GM12878 (cell line): Measurements from ENCODE around the gene THADA. TPM values are rescaled to one million over a fixed set of nuclear protein-coding genes. Genes with fewer than 3 reads are reported as not detected.

Source experiments
- ATAC-seq: fragments of 200-7000 bp; cut with Tn5 transposase; 3 replicates; pipeline ENCODE4 v1.9.1; 2020; ENCODE audit warnings: mild to moderate bottlenecking, moderate library complexity
- BruUV-seq: library from RNA; stranded (reverse); fragments of 400-500 nt; replicated peaks from 2 replicates; lab custom pipeline; 2021; lab: Mats Ljungman, UMichigan
- CTCF ChIA-PET: fragments of 300-600 bp; sonication (Branson Sonifier 250); formaldehyde crosslinking; extraction: SDS; loops from one replicate; lab custom pipeline; 2021; ENCODE audit warnings: inconsistent platforms; lab: Yijun Ruan, JAX
- POLR2A ChIA-PET: fragments of 350-600 bp; formaldehyde crosslinking; extraction: SDS; loops from one replicate; lab custom pipeline; 2021; ENCODE audit warnings: inconsistent platforms; lab: Charles Lee
- RAD21 ChIA-PET: fragments of 300-600 bp; sonication (Branson Sonifier 250); formaldehyde crosslinking; loops from one replicate; lab custom pipeline; 2023; ENCODE audit warnings: antibody characterized with exemption; ENCODE audit not compliant: unreplicated experiment; lab: Charles Lee
- SMC1A ChIA-PET: fragments of 300-600 bp; sonication (Branson Sonifier 250); formaldehyde crosslinking; loops from one replicate; lab custom pipeline; 2023; ENCODE audit not compliant: unreplicated experiment, uncharacterized antibody; lab: Charles Lee
- DNase-seq: peaks from one replicate; pipeline ENCODE4 v3.0.0-alpha.2; 2011; ENCODE audit warnings: low read depth, low spot score
- FAIRE-seq: peaks from 3 replicates; lab custom pipeline; 2011; peaks lifted over from hg19 to GRCh38; lab: Jason Lieb, UNC
- H2AFZ ChIP-seq: 2 replicates; pipeline ENCODE4 v1.6.0; 2011; ENCODE audit warnings: low read depth, low read length, control low read depth; ENCODE audit not compliant: control insufficient read depth
- H3K27ac ChIP-seq: 2 replicates; pipeline ENCODE4 v1.5.1; 2011; ENCODE audit warnings: control low read depth; ENCODE audit not compliant: control insufficient read depth, insufficient read depth
- H3K27me3 ChIP-seq, 2 experiments: replicated peaks in 1 of 2; 2 replicates each; pipeline versions ENCODE4 v1.6.0 to v1.6.1; 2011; ENCODE audit warnings: low read length in 1 of 2; ENCODE audit not compliant: control insufficient read depth in 2 of 2, insufficient read depth in 2 of 2
- H3K36me3 ChIP-seq, 2 experiments: 2 replicates each; pipeline ENCODE4 v1.5.1; 2011; ENCODE audit warnings: low read length in 1 of 2; ENCODE audit not compliant: control insufficient read depth in 2 of 2, insufficient read depth in 2 of 2
- H3K4me1 ChIP-seq: 2 replicates; pipeline ENCODE4 v1.6.1; 2011; ENCODE audit warnings: mild to moderate bottlenecking, low read length, moderate library complexity, mixed read lengths; ENCODE audit not compliant: control insufficient read depth, insufficient read depth
- H3K4me2 ChIP-seq: 2 replicates; pipeline ENCODE4 v1.6.0; 2011; ENCODE audit warnings: control low read depth; ENCODE audit not compliant: control insufficient read depth, insufficient read depth
- H3K4me3 ChIP-seq: fragments of 200-600 bp; sonication (generic); 2 replicates; pipeline ENCODE4 v1.5.1; 2016
- H3K79me2 ChIP-seq: 2 replicates; pipeline ENCODE4 v1.6.0; 2011; ENCODE audit warnings: low read length; ENCODE audit not compliant: control insufficient read depth, insufficient read depth
- H3K9ac ChIP-seq: 2 replicates; pipeline ENCODE4 v1.8.0; 2011; ENCODE audit warnings: low read length, control low read depth, mixed read lengths; ENCODE audit not compliant: control insufficient read depth, insufficient read depth
- H3K9me3 ChIP-seq: replicated peaks from 3 replicates; pipeline ENCODE4 v1.5.1; 2011; ENCODE audit warnings: mild to moderate bottlenecking, low read length; ENCODE audit not compliant: control insufficient read depth, insufficient read depth
- H4K20me1 ChIP-seq: 2 replicates; pipeline ENCODE4 v1.6.0; 2011; ENCODE audit not compliant: control insufficient read depth, insufficient read depth
- CBFB ChIP-seq: IDR thresholded peaks from 2 replicates; pipeline ENCODE4 v1.6.1; 2016; ENCODE audit warnings: antibody characterized with exemption, low read depth
- ESRRA ChIP-seq: IDR thresholded peaks from 2 replicates; pipeline ENCODE4 v1.6.1; 2012; ENCODE audit warnings: mild to moderate bottlenecking, low read length, improper control_type of control experiment
- IRF4 ChIP-seq: IDR thresholded peaks from 2 replicates; pipeline ENCODE4 v1.6.1; 2011; ENCODE audit warnings: low read depth, low read length
- MEF2A ChIP-seq: IDR thresholded peaks from 2 replicates; pipeline ENCODE4 v1.6.1; 2011; ENCODE audit warnings: low read depth, mild to moderate bottlenecking, low read length, moderate library complexity; ENCODE audit not compliant: insufficient read depth
- TAF1 ChIP-seq: IDR thresholded peaks from 2 replicates; pipeline ENCODE4 v1.6.1; 2011; ENCODE audit warnings: mild to moderate bottlenecking, low read depth, low read length, borderline replicate concordance
- YY1 ChIP-seq: IDR thresholded peaks from 2 replicates; pipeline ENCODE4 v1.6.1; 2011; ENCODE audit warnings: low read depth, mild to moderate bottlenecking, low read length
- ZNF274 ChIP-seq: IDR thresholded peaks from one replicate; pipeline ENCODE4 v1.8.0; 2011; ENCODE audit not compliant: insufficient read length, insufficient read depth
- WGBS: methylation state at CpG from one replicate; pipeline ENCODE4 v1.1.6; 2016; ENCODE audit warnings: low lambda C conversion rate; ENCODE audit not compliant: insufficient replicate concordance, insufficient coverage; ENCODE audit errors: missing lambda C conversion rate; 5-methylcytosine and 5-hydroxymethylcytosine counted together
- in situ Hi-C: fragments of 300-500 bp; cut with MboI; formaldehyde crosslinking; loops from 9 replicates; pipeline ENCODE4 v1.14.3; 2018; ENCODE audit warnings: mixed read lengths
- intact Hi-C: fragments of 100-400 bp; cut with micrococcal nuclease; formaldehyde crosslinking; loops from one replicate; pipeline ENCODE4 v1.14.2; 2022; ENCODE audit not compliant: unreplicated experiment
- polyA plus RNA-seq, 11 experiments: library from polyadenylated mRNA; depleted of rRNA in 4 of 11; unstranded in 6 of 11; stranded (reverse) in 5 of 11; fragments of >200 nt; fragmentation: Nextera tagmentation in 4 of 11; fragmentation: Illumina TruSeq in 1 of 11; extraction: Ambion mirVana in 4 of 11; extraction: Trizol in 1 of 11; gene quantifications; 1 replicate in 1 of 11; 2 replicates in 10 of 11; pipeline versions ENCODE4 v1.2.1 to v1.2.3, GENCODE V29; 2011 to 2016; ENCODE audit warnings: inconsistent platforms in 2 of 11, missing spikeins in 2 of 11, low read depth in 1 of 11
- total RNA-seq, 4 experiments: library from RNA; depleted of rRNA in 3 of 4; stranded (reverse); fragments of >200 nt in 3 of 4; fragmentation: Illumina TruSeq in 1 of 4; extraction: Trizol in 1 of 4; gene quantifications; 2 replicates each; pipeline versions ENCODE4 v1.2.1 to v1.2.3, GENCODE V29; 2013 to 2021
- TF ChIP-seq, protein P1 (sequence below): fragments of 450-650 bp; IDR thresholded peaks from 2 replicates; pipeline ENCODE4 v1.6.1; 2017; ENCODE audit warnings: mild to moderate bottlenecking, moderate library complexity

The THADA gene
- total and polyA plus RNA-seq, 10 of the 15 experiments (the other 5 are each of a cell fraction or from before 2014, with no cell fraction given): 14.6 to 33.2 (median 23.2) TPM

DNA sequence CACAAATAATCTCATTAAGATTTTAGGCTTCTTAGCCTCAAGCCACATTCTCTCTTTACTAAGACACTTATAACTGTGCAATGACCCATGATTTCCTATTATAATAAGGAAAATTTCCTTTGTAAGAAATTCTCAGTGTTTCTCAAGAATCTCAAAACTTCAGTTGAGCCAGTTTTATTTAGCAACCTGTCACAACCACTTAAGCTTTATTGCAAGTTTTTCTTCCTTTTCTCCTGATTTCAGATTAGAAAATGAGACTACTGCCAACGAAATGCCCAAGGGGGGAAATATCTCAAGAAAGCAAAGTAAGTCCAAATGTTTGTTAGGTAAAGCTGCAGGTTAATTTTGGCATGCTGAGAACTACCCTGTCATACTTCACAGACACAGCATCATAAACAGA lies 178.5 kb downstream of the THADA start:
- Histone ChIP-seq H3K4me3 (no peak overlapping the region), H3K79me2 (no peaks in the 10 kb centered on the region), H3K9ac (no peak overlapping the region), H3K36me3 (no peaks in the 10 kb centered on the region), H3K9me3 (no peaks in the 10 kb centered on the region; the same call in 1 of the 3 replicates), H4K20me1 (no peaks in the 10 kb centered on the region), H2AFZ (no peak overlapping the region), H3K27me3 (no peaks in the 10 kb centered on the region), H3K4me2 (no peak overlapping the region), H3K4me1 (peaks cover 30% of the 10 kb centered on the region), H3K27ac (no peak overlapping the region)
- WGBS: 48% methylated on average over 1 of the region's 1 CpG
- ChIA-PET POLR2A (interaction anchor here (0.6 to 1.4 kb wide), 3 partner anchors 9 to 889 kb away, joined by 4 to 5 read pairs (median 4); no protein-coding TSS in a partner anchor), RAD21 (interaction anchor here (1.0 to 1.3 kb wide), 4 partner anchors 14 to 67 kb away, joined by 3 to 5 read pairs (median 4); no protein-coding TSS in a partner anchor), CTCF (interaction anchor here (0.7 to 0.9 kb wide), 2 partner anchors 9 to 62 kb away, joined by 3 read pairs; no protein-coding TSS in a partner anchor), SMC1A (interaction anchor here (0.7 to 1.4 kb wide), 4 partner anchors 9 to 28 kb away, joined by 3 to 7 read pairs (median 4); no protein-coding TSS in a partner anchor)
- DNase-seq (no peak), FAIRE-seq (peak; percentile 52), ATAC-seq (no peak; the same call in 2 of the 3 replicates)
- in situ Hi-C loops: no loop called here
- BruUV-seq: no TSS peak
- TF ChIP-seq YY1: no peak
- no peak for TF ChIP-seq TAF1
- no peak for TF ChIP-seq IRF4
- no peak for TF ChIP-seq ESRRA
- no peak for TF ChIP-seq MEF2A
- TF ChIP-seq, protein P1, sequence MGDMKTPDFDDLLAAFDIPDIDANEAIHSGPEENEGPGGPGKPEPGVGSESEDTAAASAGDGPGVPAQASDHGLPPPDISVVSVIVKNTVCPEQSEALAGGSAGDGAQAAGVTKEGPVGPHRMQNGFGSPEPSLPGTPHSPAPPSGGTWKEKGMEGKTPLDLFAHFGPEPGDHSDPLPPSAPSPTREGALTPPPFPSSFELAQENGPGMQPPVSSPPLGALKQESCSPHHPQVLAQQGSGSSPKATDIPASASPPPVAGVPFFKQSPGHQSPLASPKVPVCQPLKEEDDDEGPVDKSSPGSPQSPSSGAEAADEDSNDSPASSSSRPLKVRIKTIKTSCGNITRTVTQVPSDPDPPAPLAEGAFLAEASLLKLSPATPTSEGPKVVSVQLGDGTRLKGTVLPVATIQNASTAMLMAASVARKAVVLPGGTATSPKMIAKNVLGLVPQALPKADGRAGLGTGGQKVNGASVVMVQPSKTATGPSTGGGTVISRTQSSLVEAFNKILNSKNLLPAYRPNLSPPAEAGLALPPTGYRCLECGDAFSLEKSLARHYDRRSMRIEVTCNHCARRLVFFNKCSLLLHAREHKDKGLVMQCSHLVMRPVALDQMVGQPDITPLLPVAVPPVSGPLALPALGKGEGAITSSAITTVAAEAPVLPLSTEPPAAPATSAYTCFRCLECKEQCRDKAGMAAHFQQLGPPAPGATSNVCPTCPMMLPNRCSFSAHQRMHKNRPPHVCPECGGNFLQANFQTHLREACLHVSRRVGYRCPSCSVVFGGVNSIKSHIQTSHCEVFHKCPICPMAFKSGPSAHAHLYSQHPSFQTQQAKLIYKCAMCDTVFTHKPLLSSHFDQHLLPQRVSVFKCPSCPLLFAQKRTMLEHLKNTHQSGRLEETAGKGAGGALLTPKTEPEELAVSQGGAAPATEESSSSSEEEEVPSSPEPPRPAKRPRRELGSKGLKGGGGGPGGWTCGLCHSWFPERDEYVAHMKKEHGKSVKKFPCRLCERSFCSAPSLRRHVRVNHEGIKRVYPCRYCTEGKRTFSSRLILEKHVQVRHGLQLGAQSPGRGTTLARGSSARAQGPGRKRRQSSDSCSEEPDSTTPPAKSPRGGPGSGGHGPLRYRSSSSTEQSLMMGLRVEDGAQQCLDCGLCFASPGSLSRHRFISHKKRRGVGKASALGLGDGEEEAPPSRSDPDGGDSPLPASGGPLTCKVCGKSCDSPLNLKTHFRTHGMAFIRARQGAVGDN: no peak
- no peak for TF ChIP-seq ZNF274
- TF ChIP-seq CBFB: no peak
- intact Hi-C loops: no loop called here
